ENCODE data around the gene SCARB2.

GRCh38 chr4:76200771-76201231 lies 12.8 kb downstream of the SCARB2 start:
- TF ChIP-seq CTCF (IDR thresholded peaks at IDR 0.05) = no peak
- no peak for TF ChIP-seq POLR2A (IDR thresholded peaks at IDR 0.05)
